B cell (primary cell): ENCODE measurements around the gene GSG1L.

ENCODE experiments used
- CTCF ChIP-seq: fragments of 200-600 bp; IDR thresholded peaks from one replicate; pipeline ENCODE4 v1.8.0; 2022; ENCODE audit warnings: antibody characterized with exemption, mild to moderate bottlenecking
- EZH2 ChIP-seq: IDR thresholded peaks from 2 replicates; pipeline ENCODE4 v1.6.1; 2012; ENCODE audit warnings: borderline replicate concordance, low read depth, mild to moderate bottlenecking, moderate library complexity, low read length; ENCODE audit not compliant: insufficient read depth, poor library complexity, severe bottlenecking

GRCh38 chr16:28057949-28058348 is 5.6 kb downstream of the GSG1L start:
- no peak for TF ChIP-seq CTCF
- TF ChIP-seq EZH2 = no peak
